NCI-H345 (cell line): Measurements from ENCODE around the gene BHMT2.

Experiments
- DNase-seq: peaks from one replicate; lab custom pipeline; 2025; lab: John Stamatoyannopoulos, UW

BHMT2 gene

DNA sequence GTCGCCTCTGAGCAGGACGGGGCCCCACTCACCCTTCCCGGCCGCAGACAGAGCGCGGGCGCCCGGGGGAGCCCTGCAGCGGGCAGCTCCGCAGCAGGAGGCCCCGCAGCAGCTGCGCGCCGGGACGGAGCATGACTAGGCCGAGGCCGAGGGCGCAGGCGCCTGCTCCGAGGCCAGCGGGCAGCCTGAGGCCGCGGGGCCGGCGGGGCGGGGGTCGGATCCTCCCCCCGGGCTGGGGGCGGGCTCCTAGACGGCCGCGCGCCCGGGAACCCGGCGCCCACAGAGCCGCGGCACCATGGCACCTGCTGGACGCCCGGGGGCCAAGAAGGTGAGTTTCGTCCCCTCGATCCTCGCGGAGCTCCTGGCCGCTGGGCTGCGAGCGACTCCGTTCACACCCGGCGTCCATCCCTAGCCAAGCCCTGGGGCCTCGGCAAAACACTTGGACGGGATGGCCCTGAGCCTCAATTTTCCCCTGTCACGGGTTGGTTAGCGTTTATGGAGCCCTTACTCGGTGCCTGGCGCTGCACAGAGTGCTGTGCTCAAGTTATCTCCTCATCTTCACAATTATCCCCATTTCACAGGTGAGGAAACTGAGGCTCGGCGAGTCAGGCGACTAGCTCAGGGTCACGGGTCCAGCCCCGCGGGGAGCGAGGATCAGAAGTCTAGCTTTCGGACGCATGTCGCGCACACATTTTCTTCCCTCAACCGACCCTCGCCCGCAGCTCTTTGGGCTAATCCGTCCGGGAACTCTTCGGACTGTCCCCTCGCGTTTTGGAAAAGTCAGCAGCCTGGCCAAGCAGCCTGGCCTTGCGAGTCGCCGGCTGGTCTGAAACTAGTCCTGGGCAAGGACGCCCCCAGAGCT is at the start of gene BHMT2, which contains the start of gene DMGDH:
Gene BHMT2 (plus strand): TSS at position 280 of the 862 bp plus-strand sequence. CDS start 16 bp downstream, at position 296.
Gene DMGDH (minus strand): TSS at position 187 of the 862 bp plus-strand sequence. CDS start 54 bp downstream, at position 133.
- DNase-seq = no peak

DNA sequence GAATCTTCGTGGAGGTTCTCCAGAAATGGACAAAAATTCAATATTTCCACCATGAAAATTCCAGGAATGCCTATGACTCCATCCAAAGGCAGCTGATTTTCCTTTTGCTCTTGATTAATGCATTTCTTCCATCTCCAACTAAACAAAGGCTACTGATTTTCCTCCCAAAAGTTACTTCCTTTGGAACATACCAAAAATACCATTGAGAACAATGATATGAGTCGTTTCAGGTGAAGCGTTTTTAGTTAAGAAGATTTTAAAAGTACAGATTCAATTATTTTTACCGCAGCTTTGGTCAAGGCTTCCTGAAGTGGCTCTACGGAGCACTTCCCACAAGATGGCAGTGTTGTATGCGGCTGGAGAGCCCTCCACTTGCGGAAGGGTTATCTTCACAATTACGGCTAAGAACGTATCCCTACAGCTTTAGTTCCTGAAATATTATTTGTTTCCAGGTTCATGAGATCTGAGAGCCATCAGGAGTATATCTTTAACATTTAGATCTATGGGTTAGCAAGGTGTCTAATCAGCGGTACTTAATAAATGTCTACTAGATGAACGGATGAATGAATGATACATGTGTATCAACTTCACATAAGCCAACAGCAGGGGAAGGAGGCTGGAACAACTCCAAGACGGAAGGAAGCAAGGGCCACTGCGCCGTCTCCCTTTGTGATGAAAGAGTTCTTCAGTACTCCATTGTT is 48.6 kb upstream of the BHMT2 start:
- DNase-seq = peak; percentile 30

DNA sequence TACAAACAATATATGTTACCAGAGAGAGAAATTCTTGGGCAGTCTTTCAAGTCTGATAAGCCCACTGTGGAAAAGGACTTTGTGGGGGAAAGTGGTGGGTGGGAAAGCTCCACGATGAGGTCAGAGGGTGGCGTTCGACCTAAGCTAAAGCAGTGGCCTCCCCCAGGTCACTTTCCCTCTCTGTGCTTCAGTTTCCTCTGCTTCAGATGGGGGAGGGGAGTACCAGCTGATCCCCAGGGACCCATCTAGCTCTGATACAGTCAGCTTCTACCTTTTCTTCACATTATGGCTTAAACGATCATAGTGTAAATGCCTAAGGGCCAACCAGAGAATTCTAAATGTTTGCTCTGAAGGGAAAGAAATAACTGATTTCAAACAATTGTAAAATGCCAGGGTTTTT is 47.8 kb upstream of the BHMT2 start:
- DNase-seq = no peak

DNA sequence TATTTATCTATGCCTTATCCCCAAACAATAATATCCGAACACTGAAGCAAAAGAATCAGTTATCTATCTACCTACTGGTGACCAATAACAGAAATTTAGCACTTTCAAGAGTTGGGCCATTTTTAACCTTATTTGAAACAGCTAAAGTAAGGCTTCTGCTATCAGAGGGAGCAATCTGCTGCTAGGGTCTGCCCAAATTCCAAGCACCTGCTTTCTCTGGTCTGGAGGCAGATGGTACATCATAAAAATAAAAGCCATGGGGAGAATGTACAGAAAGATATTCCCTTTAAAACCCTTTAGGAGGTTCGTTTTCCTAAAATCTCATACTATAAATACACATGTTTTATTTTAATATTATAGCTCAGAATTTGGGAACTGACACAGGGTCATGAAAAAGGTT is 46.8 kb upstream of the BHMT2 start:
- DNase-seq = no peak

GRCh38 chr5:79023348-79023747 is 46.2 kb upstream of the BHMT2 start:
- no peak for DNase-seq

DNA sequence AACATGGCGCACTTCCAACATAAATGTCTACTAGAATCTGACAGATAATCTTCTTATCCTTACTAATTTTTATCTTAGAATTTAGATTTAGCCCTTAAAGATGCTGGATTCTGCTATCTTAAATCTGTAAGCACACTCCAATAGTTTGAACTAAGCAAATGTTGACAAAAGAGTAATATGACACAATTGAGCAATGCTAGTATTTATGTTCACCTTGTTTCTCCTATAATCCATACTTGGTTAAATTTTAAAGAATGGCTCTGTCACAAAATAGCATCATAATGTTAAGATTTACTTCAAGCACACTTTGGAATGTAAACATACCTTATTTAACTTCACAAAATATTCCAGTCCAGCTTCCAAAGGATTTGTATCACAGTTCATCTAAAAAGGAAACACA is 45.6 kb upstream of the BHMT2 start:
- DNase-seq = no peak

DNA sequence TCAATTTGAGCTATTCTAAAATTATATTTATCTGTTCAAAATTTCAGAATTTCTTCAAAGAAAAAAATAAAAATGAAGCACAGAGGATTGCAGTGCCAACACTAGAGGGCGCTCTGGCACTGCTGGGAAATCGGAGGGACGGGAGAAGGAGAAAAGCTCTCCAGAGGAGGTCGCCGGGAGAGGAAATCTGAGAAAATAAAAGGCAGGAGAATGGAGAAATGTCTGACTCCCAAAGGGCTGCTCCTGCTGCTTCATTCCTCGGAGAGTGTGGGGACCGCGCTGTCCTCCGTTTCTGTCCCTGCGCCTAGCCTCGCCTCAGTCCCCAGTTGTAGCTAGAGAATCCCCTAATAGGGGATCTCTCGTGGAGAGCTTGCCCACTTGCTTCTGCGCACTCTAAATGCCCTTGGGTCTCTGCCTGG is 44.5 kb upstream of the BHMT2 start:
- peak; percentile 50 for DNase-seq

GRCh38 chr5:79030663-79031484 is 38.7 kb upstream of the BHMT2 start:
- no peak for DNase-seq

- DNase-seq = no peak
These were observed 38.1 kb upstream of the BHMT2 start for GRCh38 chr5:79031485-79031867.

DNA sequence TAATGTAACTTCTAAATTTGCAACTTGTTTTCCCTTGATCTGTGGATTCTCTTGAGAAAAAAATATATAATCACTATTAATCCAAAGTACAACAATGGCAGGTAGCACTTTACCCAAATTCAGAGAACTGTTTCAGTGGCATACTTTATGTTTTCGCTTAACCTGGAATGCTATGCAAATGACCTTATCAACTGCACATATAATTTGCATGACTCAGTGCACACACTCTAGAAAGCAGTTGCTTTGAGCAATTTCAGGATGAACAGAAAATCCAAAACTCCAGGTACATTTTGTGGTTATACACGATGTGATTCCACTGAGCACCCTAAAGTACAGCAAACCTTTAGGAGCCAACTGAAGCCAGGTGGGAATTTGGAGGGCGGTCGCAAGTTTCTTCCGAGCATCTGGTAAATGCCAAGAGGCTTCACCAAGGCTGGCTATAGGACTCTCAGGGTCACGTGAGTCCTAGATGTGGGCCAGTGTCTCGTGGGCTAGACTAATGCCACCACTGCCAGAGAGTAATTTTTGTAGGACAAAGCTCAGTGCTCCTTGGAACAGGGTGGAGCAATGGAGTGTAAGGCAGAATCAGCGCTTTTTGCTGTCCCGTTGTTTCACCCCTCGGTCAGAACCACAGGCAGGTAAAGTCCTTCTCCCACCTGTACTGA is 37.4 kb upstream of the BHMT2 start:
- DNase-seq = no peak

GRCh38 chr5:79032782-79033181 is 36.8 kb upstream of the BHMT2 start:
- DNase-seq = no peak

- DNase-seq = no peak
These were observed 34.3 kb upstream of the BHMT2 start for GRCh38 chr5:79035237-79035636.

DNA sequence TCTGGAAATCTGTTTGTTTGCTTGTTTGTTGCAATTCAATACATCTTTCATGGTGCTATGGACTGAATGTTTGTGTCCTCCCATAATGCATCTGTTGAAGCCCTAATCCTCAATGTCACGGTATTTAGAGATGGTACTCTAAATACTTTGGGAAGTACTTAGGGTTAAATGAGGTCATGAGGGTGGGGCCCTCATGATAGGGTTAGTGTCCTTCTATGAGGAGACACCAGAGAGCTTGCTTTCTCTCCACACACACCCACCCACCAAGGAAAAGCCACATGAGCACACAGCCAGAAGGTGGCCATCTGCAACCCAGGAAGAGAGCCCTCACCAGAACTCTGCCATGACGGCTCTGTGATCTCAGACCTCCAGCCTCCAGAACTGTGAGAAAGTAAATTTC is 32.8 kb upstream of the BHMT2 start:
- no peak for DNase-seq

- no peak for DNase-seq
These were observed 27.4 kb upstream of the BHMT2 start for GRCh38 chr5:79042188-79042587.

DNA sequence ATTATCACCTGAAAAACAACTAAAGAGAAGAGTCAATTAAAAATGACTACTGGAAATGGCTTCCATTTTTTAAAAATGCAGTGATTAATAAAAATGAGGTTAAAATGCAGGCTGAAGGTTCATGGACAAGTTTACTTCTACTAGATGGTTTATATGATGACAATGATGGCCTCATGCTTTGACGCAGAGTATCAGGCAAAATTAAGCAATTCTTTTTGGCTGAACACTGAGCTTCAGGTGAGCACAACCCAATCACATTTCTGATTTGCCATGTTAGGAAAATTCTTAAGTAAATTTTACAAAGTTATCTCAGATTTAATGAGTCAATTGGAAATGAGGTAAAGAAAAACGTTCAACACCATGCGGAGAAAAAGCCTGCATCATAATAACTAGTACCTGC is 22.4 kb upstream of the BHMT2 start:
- DNase-seq = no peak

- no peak for DNase-seq
These were observed 21.1 kb upstream of the BHMT2 start for GRCh38 chr5:79048437-79048836.

DNA sequence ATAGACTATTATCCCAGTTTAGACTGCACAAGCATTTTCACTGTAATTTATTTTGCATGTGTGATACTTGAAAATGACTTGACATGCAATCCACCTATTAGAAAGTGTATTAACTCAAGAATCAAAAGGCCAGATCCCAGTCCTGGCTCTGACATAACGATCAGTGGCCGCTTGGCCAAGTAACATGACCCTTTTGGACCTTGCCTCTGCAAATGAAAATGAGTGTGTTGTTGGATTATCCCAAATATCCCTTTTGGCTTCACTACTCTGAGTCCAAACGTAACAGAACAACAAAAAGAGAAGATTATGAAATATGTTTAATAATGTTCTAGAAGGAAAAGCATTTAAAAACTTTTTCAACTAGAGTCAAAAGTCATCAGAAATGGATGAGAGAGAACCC is 19.1 kb upstream of the BHMT2 start:
- no peak for DNase-seq

GRCh38 chr5:79053321-79053720 is 16.2 kb upstream of the BHMT2 start:
- DNase-seq = no peak

DNA sequence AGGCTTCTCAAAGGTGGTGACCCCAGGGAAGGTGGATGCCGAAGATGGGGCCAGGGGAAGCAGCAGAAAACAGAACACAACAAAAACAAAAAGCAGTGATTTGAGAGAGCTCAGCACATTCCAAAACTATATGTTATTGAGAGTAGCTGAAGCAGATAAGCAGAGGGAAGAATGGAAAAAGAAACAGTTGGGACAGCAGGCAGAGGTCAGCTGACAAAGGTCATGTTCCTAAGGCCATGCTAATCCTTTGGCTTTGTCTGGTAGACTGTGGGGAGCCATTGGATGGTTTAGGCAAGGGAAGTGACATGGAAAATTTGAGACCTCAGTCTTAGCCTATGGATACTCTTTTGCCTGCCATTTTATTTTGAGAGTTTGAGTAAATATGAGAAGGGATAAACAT is 14.6 kb upstream of the BHMT2 start:
- no peak for DNase-seq

DNA sequence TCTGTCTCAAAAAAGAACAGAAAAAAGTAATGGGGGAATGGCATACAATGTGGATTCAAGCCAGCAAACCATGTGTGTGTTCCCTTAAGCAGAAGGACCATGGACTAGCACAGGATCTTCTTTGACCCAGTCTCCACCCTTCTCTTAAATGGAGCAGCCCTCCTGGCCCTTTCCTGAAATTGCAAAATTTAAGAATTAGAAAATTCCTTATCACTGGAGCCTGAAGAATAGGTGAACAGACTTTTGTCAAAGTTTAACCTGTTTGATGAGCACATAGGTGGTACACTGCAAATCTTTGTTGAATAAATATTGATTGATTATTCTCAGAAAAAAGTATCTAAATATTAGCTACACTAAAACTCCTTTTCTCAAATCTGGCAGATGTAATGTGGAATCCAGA is 12.7 kb upstream of the BHMT2 start:
- no peak for DNase-seq

- DNase-seq = no peak
These were observed 9.9 kb upstream of the BHMT2 start for GRCh38 chr5:79059674-79060073.

- DNase-seq = no peak
These were observed 7.1 kb upstream of the BHMT2 start for GRCh38 chr5:79062436-79062835.
